Esophagus squamous epithelium (tissue), 4 donors: ENCODE results near the gene BST1.

Source experiments
- POLR2A ChIP-seq, 4 donors: fragments of 450-650 bp; IDR thresholded peaks; one replicate each; pipeline ENCODE4 v1.6.1; 2017; ENCODE audit warnings: antibody characterized with exemption in 4 of 4, mild to moderate bottlenecking in 4 of 4, moderate library complexity in 3 of 4
- TF ChIP-seq, protein P1 (sequence below), 6 experiments: fragments of 450-650 bp in 4 of 6; fragments of 200-600 bp in 2 of 6; sonication (generic) in 2 of 6; IDR thresholded peaks; one replicate each; pipeline ENCODE4 v1.5.1; 2016 to 2019; ENCODE audit warnings: antibody characterized with exemption in 6 of 6, mild to moderate bottlenecking in 4 of 6, moderate library complexity in 4 of 6

DNA sequence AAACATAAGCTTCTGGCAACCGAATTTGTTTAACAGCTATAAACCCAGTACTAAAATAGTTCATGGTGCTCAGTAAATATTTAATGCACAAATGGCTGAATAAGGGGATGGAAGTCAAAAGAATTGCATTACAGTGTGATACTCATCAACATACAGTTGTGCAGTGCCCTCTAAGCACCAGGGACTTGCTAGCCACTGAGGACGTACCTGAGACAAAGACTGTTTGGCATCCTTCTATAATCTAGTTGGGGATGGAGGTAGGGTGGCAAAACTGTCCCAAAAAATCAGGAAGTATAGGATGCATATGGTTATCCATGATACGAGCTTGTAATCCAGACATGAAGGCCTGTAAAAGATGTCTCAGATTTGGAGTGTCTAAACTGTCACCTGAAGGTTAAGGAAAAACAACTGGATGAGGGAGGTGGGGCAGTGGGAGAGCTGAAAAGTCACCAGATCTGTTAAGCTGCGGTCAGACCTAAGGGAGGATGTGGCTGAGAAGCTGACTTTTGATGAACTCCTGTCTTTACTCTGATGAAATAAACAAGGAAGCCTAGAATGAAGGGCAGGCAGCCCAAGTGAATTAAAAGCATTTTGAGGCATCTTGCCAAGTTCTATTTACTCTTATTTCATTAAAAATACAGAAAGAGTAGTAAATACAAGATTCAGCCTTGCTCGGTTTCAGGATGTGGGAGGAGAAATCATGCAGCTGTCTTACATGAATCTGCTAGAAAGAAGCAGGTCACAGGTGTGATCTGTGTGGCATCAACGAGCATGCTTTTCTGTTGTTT lies 63.2 kb downstream of the BST1 start:
- TF ChIP-seq, protein P1, sequence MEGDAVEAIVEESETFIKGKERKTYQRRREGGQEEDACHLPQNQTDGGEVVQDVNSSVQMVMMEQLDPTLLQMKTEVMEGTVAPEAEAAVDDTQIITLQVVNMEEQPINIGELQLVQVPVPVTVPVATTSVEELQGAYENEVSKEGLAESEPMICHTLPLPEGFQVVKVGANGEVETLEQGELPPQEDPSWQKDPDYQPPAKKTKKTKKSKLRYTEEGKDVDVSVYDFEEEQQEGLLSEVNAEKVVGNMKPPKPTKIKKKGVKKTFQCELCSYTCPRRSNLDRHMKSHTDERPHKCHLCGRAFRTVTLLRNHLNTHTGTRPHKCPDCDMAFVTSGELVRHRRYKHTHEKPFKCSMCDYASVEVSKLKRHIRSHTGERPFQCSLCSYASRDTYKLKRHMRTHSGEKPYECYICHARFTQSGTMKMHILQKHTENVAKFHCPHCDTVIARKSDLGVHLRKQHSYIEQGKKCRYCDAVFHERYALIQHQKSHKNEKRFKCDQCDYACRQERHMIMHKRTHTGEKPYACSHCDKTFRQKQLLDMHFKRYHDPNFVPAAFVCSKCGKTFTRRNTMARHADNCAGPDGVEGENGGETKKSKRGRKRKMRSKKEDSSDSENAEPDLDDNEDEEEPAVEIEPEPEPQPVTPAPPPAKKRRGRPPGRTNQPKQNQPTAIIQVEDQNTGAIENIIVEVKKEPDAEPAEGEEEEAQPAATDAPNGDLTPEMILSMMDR (IDR thresholded peaks at IDR 0.05) = no peak
- TF ChIP-seq POLR2A (IDR thresholded peaks at IDR 0.05) = no peak
